HEK293 (cell line): ENCODE data around the gene IRX2.

Experiments
- CTCF ChIA-PET: fragments of 350-600 bp; formaldehyde crosslinking; extraction: SDS; loops from one replicate; lab custom pipeline; 2021; ENCODE audit warnings: antibody characterized with exemption; lab: Yijun Ruan, JAX
- POLR2A ChIA-PET: fragments of 300-600 bp; formaldehyde crosslinking; extraction: SDS; loops from one replicate; lab custom pipeline; 2020; ENCODE audit warnings: antibody characterized with exemption, inconsistent platforms; lab: Yijun Ruan, JAX
- H3K27ac ChIP-seq: fragments of 200-500 bp; sonication (Bioruptor generic); 2 replicates; pipeline ENCODE4 v1.5.1; 2014; ENCODE audit warnings: low read depth, low read length, control low read depth, inconsistent platforms; ENCODE audit errors: extremely low read depth
- H3K36me3 ChIP-seq, 2 experiments: fragments of 200-500 bp in 1 of 2; sonication (Bioruptor generic) in 1 of 2; 1 replicate in 1 of 2; 2 replicates in 1 of 2; pipeline ENCODE4 v1.5.1; 2014 to 2017; ENCODE audit warnings: inconsistent platforms in 2 of 2, low read length in 2 of 2; ENCODE audit not compliant: control insufficient read depth in 2 of 2, insufficient read depth in 1 of 2
- H3K4me1 ChIP-seq: fragments of 200-500 bp; sonication (Bioruptor generic); 2 replicates; pipeline ENCODE4 v1.5.1; 2014; ENCODE audit warnings: mild to moderate bottlenecking, low read length, inconsistent platforms; ENCODE audit not compliant: control insufficient read depth, insufficient read depth
- H3K4me3 ChIP-seq: 2 replicates; pipeline ENCODE4 v1.5.1; 2011; ENCODE audit warnings: low read depth, mild to moderate bottlenecking, control low read depth, low read length, moderate library complexity
- H3K9me3 ChIP-seq: fragments of 200-500 bp; sonication (Bioruptor generic); 2 replicates; pipeline ENCODE4 v1.5.1; 2014; ENCODE audit warnings: low read depth, low read length, inconsistent platforms; ENCODE audit not compliant: control insufficient read depth, insufficient read depth
- AEBP2 ChIP-seq: fragments of 450-650 bp; formaldehyde crosslinking; IDR thresholded peaks from 2 replicates; pipeline ENCODE4 v1.5.1; 2016; ENCODE audit warnings: missing biosample characterization, missing genetic modification characterization, borderline replicate concordance
- KLF7 ChIP-seq: fragments of 450-650 bp; formaldehyde crosslinking; IDR thresholded peaks from 2 replicates; pipeline ENCODE4 v1.5.1; 2016; ENCODE audit warnings: missing biosample characterization, missing genetic modification characterization, borderline replicate concordance
- MYNN ChIP-seq: fragments of 450-650 bp; formaldehyde crosslinking; IDR thresholded peaks from 2 replicates; pipeline ENCODE4 v1.5.1; 2016; ENCODE audit warnings: missing biosample characterization, missing genetic modification characterization, borderline replicate concordance
- OSR2 ChIP-seq: fragments of 450-650 bp; formaldehyde crosslinking; IDR thresholded peaks from 2 replicates; pipeline ENCODE4 v1.5.1; 2016; ENCODE audit warnings: missing biosample characterization, missing genetic modification characterization
- SP3 ChIP-seq: fragments of 450-650 bp; formaldehyde crosslinking; IDR thresholded peaks from 2 replicates; pipeline ENCODE4 v1.5.1; 2016; ENCODE audit warnings: missing biosample characterization, missing genetic modification characterization
- ZBTB11 ChIP-seq: fragments of 450-650 bp; formaldehyde crosslinking; conservative IDR thresholded peaks from 2 replicates; pipeline ENCODE4 v1.5.1; 2016; ENCODE audit warnings: low read depth, missing biosample characterization, missing genetic modification characterization
- ZBTB8A ChIP-seq: fragments of 450-650 bp; formaldehyde crosslinking; IDR thresholded peaks from 2 replicates; pipeline ENCODE4 v1.5.1; 2016; ENCODE audit warnings: missing biosample characterization, missing genetic modification characterization
- ZFP37 ChIP-seq: fragments of 450-650 bp; formaldehyde crosslinking; IDR thresholded peaks from 2 replicates; pipeline ENCODE4 v1.5.1; 2016; ENCODE audit warnings: missing biosample characterization, missing genetic modification characterization
- ZNF114 ChIP-seq: fragments of 450-650 bp; formaldehyde crosslinking; IDR thresholded peaks from 2 replicates; pipeline ENCODE4 v1.5.0; 2017; ENCODE audit warnings: missing biosample characterization, missing genetic modification characterization
- ZNF138 ChIP-seq: fragments of 450-650 bp; formaldehyde crosslinking; IDR thresholded peaks from 2 replicates; pipeline ENCODE4 v1.5.1; 2016; ENCODE audit warnings: missing biosample characterization, missing genetic modification characterization, borderline replicate concordance
- ZNF148 ChIP-seq: fragments of 450-650 bp; formaldehyde crosslinking; IDR thresholded peaks from 2 replicates; pipeline ENCODE4 v1.5.0; 2017; ENCODE audit warnings: missing biosample characterization, missing genetic modification characterization, borderline replicate concordance
- ZNF223 ChIP-seq: fragments of 450-650 bp; formaldehyde crosslinking; IDR thresholded peaks from 2 replicates; pipeline ENCODE4 v1.5.1; 2016; ENCODE audit warnings: missing biosample characterization, missing genetic modification characterization
- ZNF488 ChIP-seq: fragments of 450-650 bp; formaldehyde crosslinking; IDR thresholded peaks from 2 replicates; pipeline ENCODE4 v1.5.1; 2016; ENCODE audit warnings: missing biosample characterization, missing genetic modification characterization
- ZNF600 ChIP-seq: fragments of 450-650 bp; formaldehyde crosslinking; IDR thresholded peaks from 2 replicates; pipeline ENCODE4 v1.5.1; 2016; ENCODE audit warnings: missing biosample characterization, missing genetic modification characterization
- ZNF629 ChIP-seq: fragments of 450-650 bp; formaldehyde crosslinking; IDR thresholded peaks from 2 replicates; pipeline ENCODE4 v1.5.1; 2017; ENCODE audit warnings: missing biosample characterization, missing genetic modification characterization
- ZNF639 ChIP-seq: fragments of 450-650 bp; formaldehyde crosslinking; IDR thresholded peaks from 2 replicates; pipeline ENCODE4 v1.5.1; 2016; ENCODE audit warnings: missing biosample characterization, missing genetic modification characterization
- ZNF658 ChIP-seq: fragments of 450-650 bp; formaldehyde crosslinking; IDR thresholded peaks from 2 replicates; pipeline ENCODE4; 2016; ENCODE audit warnings: missing biosample characterization, missing genetic modification characterization
- ZNF677 ChIP-seq: fragments of 450-650 bp; IDR thresholded peaks from 2 replicates; pipeline ENCODE4 v1.5.0; 2018; ENCODE audit warnings: missing biosample characterization, mild to moderate bottlenecking, missing genetic modification characterization, moderate library complexity

The IRX2 gene

GRCh38 chr5:2709976-2710689, 41.3 kb downstream of the IRX2 start (continued):
- TF ChIP-seq ZNF148 (no peak), ZNF658 (tag by site-specific recombination) (no peak), AEBP2 (tag by site-specific recombination) (no peak), ZNF639 (tag by site-specific recombination) (no peak), ZBTB11 (tag by site-specific recombination) (no peak)

- CTCF ChIA-PET = no interaction called here
- no peak overlapping the region for H3K4me3 ChIP-seq
- H3K36me3 ChIP-seq = no peaks in the 10 kb centered on the region
- TF ChIP-seq OSR2 (tag by site-specific recombination) (no peak), SP3 (tag by site-specific recombination) (no peak), MYNN (tag by site-specific recombination) (no peak), ZNF629 (no peak)
- H3K27ac ChIP-seq = no peak overlapping the region
- no peaks in the 10 kb centered on the region for H3K4me1 ChIP-seq
- no peaks in the 10 kb centered on the region for H3K9me3 ChIP-seq
- POLR2A ChIA-PET = no interaction called here
Measured at GRCh38 chr5:2708751-2709150, 42.7 kb downstream of the IRX2 start.

GRCh38 chr5:2708132-2708531, 43.3 kb downstream of the IRX2 start:
- H3K4me3 ChIP-seq = no peak overlapping the region
- ChIA-PET POLR2A (no interaction called here), CTCF (no interaction called here)
- no peak overlapping the region for H3K27ac ChIP-seq
- H3K36me3 ChIP-seq = no peaks in the 10 kb centered on the region
- H3K9me3 ChIP-seq = no peaks in the 10 kb centered on the region
- H3K4me1 ChIP-seq = no peaks in the 10 kb centered on the region
- TF ChIP-seq ZNF114 (tag by site-specific recombination) (no peak), KLF7 (tag by site-specific recombination) (no peak), ZNF488 (tag by site-specific recombination) (no peak), ZNF223 (tag by site-specific recombination) (no peak), ZFP37 (no peak), ZNF600 (tag by site-specific recombination) (no peak), ZNF138 (tag by site-specific recombination) (no peak), ZBTB8A (tag by site-specific recombination) (no peak), ZNF677 (tag by site-specific recombination) (no peak)
